ENCODE data around the gene CUX1.

Gene CUX1

GRCh38 chr7:102059524-102059923 is 242.1 kb downstream of the CUX1 start:
- DNase-seq = no peak

- no peak for DNase-seq
Measured at GRCh38 chr7:102061354-102061945, 244.0 kb downstream of the CUX1 start.

- no peak for DNase-seq
Measured at GRCh38 chr7:102061981-102062390, 244.6 kb downstream of the CUX1 start.

GRCh38 chr7:102063690-102064180 is 246.3 kb downstream of the CUX1 start:
- DNase-seq = no peak

- no peak for DNase-seq
Measured at GRCh38 chr7:102064361-102065025, 247.1 kb downstream of the CUX1 start.

- DNase-seq = no peak
Measured at GRCh38 chr7:102065226-102065625, 247.8 kb downstream of the CUX1 start.

GRCh38 chr7:102066476-102066875 is 249.1 kb downstream of the CUX1 start:
- DNase-seq = no peak

- DNase-seq = no peak
Measured at GRCh38 chr7:102068846-102069245, 251.4 kb downstream of the CUX1 start.

- no peak for DNase-seq
Measured at GRCh38 chr7:102069931-102070629, 252.7 kb downstream of the CUX1 start.

- no peak for DNase-seq
Measured at GRCh38 chr7:102072003-102072402, 254.6 kb downstream of the CUX1 start.

- DNase-seq = no peak
Measured at GRCh38 chr7:102072636-102073209, 255.3 kb downstream of the CUX1 start.

GRCh38 chr7:102073931-102074880 is 256.8 kb downstream of the CUX1 start:
- DNase-seq = no peak

GRCh38 chr7:102075126-102075525 is 257.7 kb downstream of the CUX1 start:
- DNase-seq = no peak

- DNase-seq = no peak
Measured at GRCh38 chr7:102075553-102076135, 258.2 kb downstream of the CUX1 start.

- no peak for DNase-seq
Measured at GRCh38 chr7:102077081-102077480, 259.7 kb downstream of the CUX1 start.

GRCh38 chr7:102079140-102080018 is 262.0 kb downstream of the CUX1 start:
- DNase-seq = no peak

GRCh38 chr7:102080019-102080433 is 262.6 kb downstream of the CUX1 start:
- no peak for DNase-seq

GRCh38 chr7:102080434-102081243 is 263.2 kb downstream of the CUX1 start:
- DNase-seq = no peak

- no peak for DNase-seq
Measured at GRCh38 chr7:102081244-102081627, 263.8 kb downstream of the CUX1 start.

- no peak for DNase-seq
Measured at GRCh38 chr7:102082693-102083368, 265.4 kb downstream of the CUX1 start.
